Gastroesophageal sphincter (tissue), 3 donors: ENCODE results near the gene DUSP15.

Experiments
- EP300 ChIP-seq: sonication (generic); formaldehyde crosslinking; IDR thresholded peaks from one replicate; pipeline ENCODE4 v1.6.1; 2017; ENCODE audit warnings: antibody characterized with exemption, mild to moderate bottlenecking
- POLR2A ChIP-seq, 2 donors: fragments of 450-650 bp; IDR thresholded peaks; one replicate each; pipeline ENCODE4 v1.6.1; 2017; ENCODE audit warnings: antibody characterized with exemption in 2 of 2, mild to moderate bottlenecking in 2 of 2, moderate library complexity in 1 of 2
- POLR2AphosphoS5 ChIP-seq: sonication (generic); formaldehyde crosslinking; IDR thresholded peaks from one replicate; pipeline ENCODE4 v1.6.1; 2017; ENCODE audit warnings: antibody characterized with exemption
- TF ChIP-seq, protein P1 (sequence below), 4 experiments: fragments of 200-600 bp in 2 of 4; fragments of 450-650 bp in 2 of 4; sonication (generic) in 1 of 4; IDR thresholded peaks; one replicate each; pipeline ENCODE4 v1.5.1; 2017 to 2019; ENCODE audit warnings: antibody characterized with exemption in 4 of 4, mild to moderate bottlenecking in 2 of 4, moderate library complexity in 2 of 4

GRCh38 chr20:31831211-31831610 lies 39.1 kb downstream of the DUSP15 start:
- TF ChIP-seq, protein P1, sequence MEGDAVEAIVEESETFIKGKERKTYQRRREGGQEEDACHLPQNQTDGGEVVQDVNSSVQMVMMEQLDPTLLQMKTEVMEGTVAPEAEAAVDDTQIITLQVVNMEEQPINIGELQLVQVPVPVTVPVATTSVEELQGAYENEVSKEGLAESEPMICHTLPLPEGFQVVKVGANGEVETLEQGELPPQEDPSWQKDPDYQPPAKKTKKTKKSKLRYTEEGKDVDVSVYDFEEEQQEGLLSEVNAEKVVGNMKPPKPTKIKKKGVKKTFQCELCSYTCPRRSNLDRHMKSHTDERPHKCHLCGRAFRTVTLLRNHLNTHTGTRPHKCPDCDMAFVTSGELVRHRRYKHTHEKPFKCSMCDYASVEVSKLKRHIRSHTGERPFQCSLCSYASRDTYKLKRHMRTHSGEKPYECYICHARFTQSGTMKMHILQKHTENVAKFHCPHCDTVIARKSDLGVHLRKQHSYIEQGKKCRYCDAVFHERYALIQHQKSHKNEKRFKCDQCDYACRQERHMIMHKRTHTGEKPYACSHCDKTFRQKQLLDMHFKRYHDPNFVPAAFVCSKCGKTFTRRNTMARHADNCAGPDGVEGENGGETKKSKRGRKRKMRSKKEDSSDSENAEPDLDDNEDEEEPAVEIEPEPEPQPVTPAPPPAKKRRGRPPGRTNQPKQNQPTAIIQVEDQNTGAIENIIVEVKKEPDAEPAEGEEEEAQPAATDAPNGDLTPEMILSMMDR (IDR thresholded peaks at IDR 0.05): no peak
- TF ChIP-seq POLR2A (IDR thresholded peaks at IDR 0.05) (no peak), POLR2AphosphoS5 (no peak), EP300 (no peak)
